Type B pancreatic cell (in vitro differentiated cells): Measurements from ENCODE around the gene RAC3. TPM values are rescaled to one million over a fixed set of nuclear protein-coding genes. Genes with fewer than 3 reads are reported as not detected.

Experiments
- DNase-seq: peaks from one replicate; pipeline ENCODE4 v3.0.0; 2021; ENCODE audit warnings: mixed read lengths; ENCODE audit not compliant: unreplicated experiment; ENCODE audit errors: extremely low spot score
- H3K27ac Mint-ChIP-seq: 2 replicates; pipeline ENCODE4 v1.8.0; 2021; ENCODE audit warnings: mild to moderate bottlenecking, mixed read lengths
- H3K27me3 Mint-ChIP-seq: 2 replicates; pipeline ENCODE4 v1.8.0; 2021; ENCODE audit warnings: mixed read lengths
- H3K36me3 Mint-ChIP-seq: 2 replicates; pipeline ENCODE4 v1.8.0; 2021; ENCODE audit warnings: mixed read lengths
- H3K4me1 Mint-ChIP-seq: one replicate; pipeline ENCODE4 v1.8.0; 2021; ENCODE audit warnings: mixed read lengths; ENCODE audit not compliant: unreplicated experiment
- H3K4me3 Mint-ChIP-seq: 2 replicates; pipeline ENCODE4 v1.8.0; 2021; ENCODE audit warnings: mild to moderate bottlenecking, mixed read lengths
- H3K9me3 Mint-ChIP-seq: 2 replicates; pipeline ENCODE4 v1.8.0; 2021; ENCODE audit warnings: mixed read lengths
- CTCF ChIP-seq: fragments of 200-600 bp; sonication (generic); conservative IDR thresholded peaks from 2 replicates; pipeline ENCODE4 v1.5.0; 2021; ENCODE audit warnings: antibody characterized with exemption, mild to moderate bottlenecking
- total RNA-seq: library from RNA; stranded (reverse); gene quantifications from 2 replicates; pipeline ENCODE4 v1.2.1, GENCODE V29; 2021; ENCODE audit warnings: low replicate concordance

Gene RAC3
- total RNA-seq, 1 donor from 2014 or later, result 51.7 TPM

GRCh38 chr17:82079001-82079677 is 47.7 kb downstream of the RAC3 start:
- no peaks in the 10 kb centered on the region for H3K36me3 Mint-ChIP-seq
- peaks cover 4% of the 10 kb centered on the region for H3K27me3 Mint-ChIP-seq
- no peak overlapping the region for H3K4me3 Mint-ChIP-seq
- DNase-seq, result no peak
- no peaks in the 10 kb centered on the region for H3K9me3 Mint-ChIP-seq
- TF ChIP-seq CTCF, result no peak
- H3K27ac Mint-ChIP-seq, result no peak overlapping the region
- no peaks in the 10 kb centered on the region for H3K4me1 Mint-ChIP-seq

DNA sequence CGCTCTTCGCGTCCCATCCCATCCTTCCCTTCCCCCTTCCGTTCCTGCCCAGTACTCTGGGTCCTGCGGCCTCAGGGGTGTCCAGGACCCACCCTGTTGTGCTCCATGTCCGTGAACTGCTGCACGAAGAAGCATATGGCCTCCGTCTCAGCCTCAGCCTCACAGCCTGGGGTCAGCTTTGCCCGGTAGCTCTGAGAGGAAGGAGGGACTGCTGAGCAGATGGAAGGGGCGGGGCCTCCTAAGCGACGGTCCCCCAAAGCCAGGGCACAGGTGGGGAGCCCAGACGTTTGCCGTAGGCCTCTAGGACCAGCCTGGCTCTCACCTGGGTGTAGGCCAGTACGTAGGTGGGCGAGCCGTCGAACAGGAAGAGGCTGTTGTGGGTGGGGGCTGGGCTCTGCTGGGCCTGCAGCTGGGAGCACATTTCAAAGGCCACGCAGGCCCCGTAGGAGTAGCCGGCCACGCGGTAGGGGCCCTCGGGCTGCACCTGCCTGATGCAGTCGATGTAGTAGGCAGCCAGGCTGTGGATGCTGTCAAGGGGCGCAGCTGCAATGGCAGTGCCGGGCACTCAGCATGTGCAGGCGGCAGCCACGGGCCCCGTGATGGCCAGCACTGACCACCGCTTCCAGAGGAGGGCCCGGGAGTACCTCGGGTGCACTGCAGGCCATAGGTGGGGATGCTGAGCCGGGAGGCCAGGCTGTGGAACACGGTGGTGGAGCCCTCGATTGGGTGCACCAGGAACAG is 48.7 kb downstream of the RAC3 start:
- no peak for TF ChIP-seq CTCF
- H3K4me1 Mint-ChIP-seq, result no peaks in the 10 kb centered on the region
- H3K27me3 Mint-ChIP-seq, result no peaks in the 10 kb centered on the region
- no peaks in the 10 kb centered on the region for H3K36me3 Mint-ChIP-seq
- H3K4me3 Mint-ChIP-seq, result no peak overlapping the region
- no peaks in the 10 kb centered on the region for H3K9me3 Mint-ChIP-seq
- no peak overlapping the region for H3K27ac Mint-ChIP-seq
- no peak for DNase-seq

DNA sequence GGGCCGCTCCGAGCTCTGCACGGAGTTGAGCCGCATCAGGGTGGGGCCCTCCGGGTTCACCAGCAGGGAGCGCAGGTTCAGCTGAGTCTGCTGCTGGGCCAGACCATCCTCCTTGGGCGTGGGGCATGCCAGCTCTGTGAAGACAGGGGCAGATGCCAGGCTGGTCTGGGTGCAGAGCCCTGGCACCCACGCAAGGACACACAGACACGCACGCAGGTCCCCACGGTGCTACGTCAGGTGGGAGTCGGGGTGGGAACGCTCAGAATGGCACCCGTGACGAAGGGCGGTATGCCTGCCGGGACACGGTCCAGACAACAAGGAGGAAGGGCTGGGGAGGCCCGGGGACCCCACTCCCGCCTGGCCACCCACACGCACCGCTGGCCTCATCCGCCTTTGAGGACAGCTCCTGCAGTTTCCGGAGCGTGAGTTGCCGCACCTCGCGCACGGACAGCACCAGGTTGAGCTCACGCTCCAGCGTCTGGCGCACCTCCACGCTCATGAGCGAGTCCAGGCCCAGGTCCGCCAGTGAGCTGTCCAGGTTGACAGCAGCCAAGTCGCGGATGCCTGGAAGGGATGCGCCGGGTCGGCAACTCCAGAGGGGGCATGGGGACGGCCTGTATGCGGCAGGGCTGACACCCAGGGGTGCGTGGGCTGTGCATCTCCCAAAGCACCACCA is 49.4 kb downstream of the RAC3 start:
- TF ChIP-seq CTCF, result no peak
- Mint-ChIP-seq H3K27ac (no peak overlapping the region), H3K4me3 (no peak overlapping the region), H3K27me3 (no peaks in the 10 kb centered on the region), H3K9me3 (no peaks in the 10 kb centered on the region), H3K36me3 (no peaks in the 10 kb centered on the region), H3K4me1 (no peaks in the 10 kb centered on the region)
- DNase-seq, result no peak

DNA sequence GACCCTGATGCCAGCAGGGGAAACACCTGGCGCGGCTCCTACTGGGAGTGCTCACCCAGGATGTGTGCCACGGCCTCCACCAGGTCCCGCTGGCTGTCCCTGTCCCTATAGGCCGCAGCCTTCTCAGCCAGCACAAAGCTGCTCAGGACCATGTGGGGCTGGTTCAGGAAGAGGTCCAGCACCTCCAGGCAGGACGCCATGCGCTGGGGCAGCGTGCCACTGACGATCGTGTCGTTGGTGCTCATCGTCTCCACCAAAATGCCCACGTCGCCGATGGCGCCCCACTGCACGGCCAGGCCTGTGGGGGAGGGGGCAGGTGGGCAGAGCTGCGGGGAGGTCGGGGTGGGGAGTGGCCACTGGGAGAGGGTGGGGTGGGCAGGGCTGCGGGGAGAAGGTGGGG is 50.1 kb downstream of the RAC3 start:
- H3K9me3 Mint-ChIP-seq, result no peaks in the 10 kb centered on the region
- H3K4me1 Mint-ChIP-seq, result no peaks in the 10 kb centered on the region
- no peaks in the 10 kb centered on the region for H3K36me3 Mint-ChIP-seq
- H3K4me3 Mint-ChIP-seq, result no peak overlapping the region
- H3K27me3 Mint-ChIP-seq, result no peaks in the 10 kb centered on the region
- no peak overlapping the region for H3K27ac Mint-ChIP-seq
- no peak for DNase-seq
- TF ChIP-seq CTCF, result no peak

DNA sequence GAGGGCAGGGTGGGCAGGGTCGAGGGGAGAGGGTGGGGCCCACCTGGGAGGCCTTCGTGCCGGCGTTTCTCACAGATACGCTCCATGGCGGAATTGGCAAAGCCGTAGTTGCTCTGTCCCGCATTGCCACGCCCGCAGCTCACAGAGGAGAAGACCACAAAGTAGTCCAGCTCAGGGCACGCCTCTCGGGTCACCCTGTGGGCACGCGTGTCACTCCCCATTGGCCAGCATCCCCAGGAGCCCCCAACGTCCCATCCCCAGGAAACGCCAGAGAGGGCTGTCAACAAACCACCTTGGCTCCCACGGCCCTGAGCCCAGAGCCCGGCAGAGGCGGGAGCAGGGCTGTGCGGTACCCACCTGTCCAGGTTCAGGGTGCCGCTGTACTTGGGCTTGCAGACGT is 50.5 kb downstream of the RAC3 start:
- Mint-ChIP-seq H3K4me1 (no peaks in the 10 kb centered on the region), H3K9me3 (no peaks in the 10 kb centered on the region), H3K36me3 (no peaks in the 10 kb centered on the region), H3K27me3 (no peaks in the 10 kb centered on the region), H3K27ac (no peak overlapping the region), H3K4me3 (no peak overlapping the region)
- DNase-seq, result no peak
- TF ChIP-seq CTCF, result no peak
